HepG2 (cell line): ENCODE results near the gene ZNF281. TPM values are rescaled to one million over a fixed set of nuclear protein-coding genes. Genes with fewer than 3 reads are reported as not detected.

Experiments
- ATAC-seq: fragments of 200-7000 bp; cut with Tn5 transposase; 3 replicates; pipeline ENCODE4 v1.9.1; 2020; ENCODE audit warnings: mild to moderate bottlenecking, moderate library complexity
- BruUV-seq: library from RNA; stranded (reverse); fragments of 400-500 nt; replicated peaks from 2 replicates; lab custom pipeline; 2021; lab: Mats Ljungman, UMichigan
- CTCF ChIA-PET: fragments of 300-600 bp; formaldehyde crosslinking; extraction: SDS; loops from one replicate; lab custom pipeline; 2021; ENCODE audit warnings: low total read pairs, inconsistent platforms, low intra/inter-chr PET ratio; lab: Yijun Ruan, JAX
- POLR2A ChIA-PET: fragments of 350-600 bp; sonication (Branson Sonifier 250); formaldehyde crosslinking; loops from one replicate; lab custom pipeline; 2020; ENCODE audit warnings: antibody characterized with exemption, inconsistent platforms; lab: Yijun Ruan, JAX
- DNase-seq: peaks from one replicate; pipeline ENCODE4 v3.0.0-alpha.2; 2015; ENCODE audit warnings: low spot score
- FAIRE-seq: peaks from 3 replicates; lab custom pipeline; 2011; peaks lifted over from hg19 to GRCh38; lab: Jason Lieb, UNC
- H2AFZ ChIP-seq: one replicate; pipeline ENCODE4 v1.6.1; 2011; ENCODE audit warnings: low read length, inconsistent platforms
- H3K27ac ChIP-seq: fragments of 300-600 bp; 3 replicates; pipeline ENCODE4 v1.8.0; 2011; ENCODE audit warnings: mixed run types, mild to moderate bottlenecking, mixed read lengths, low read length, inconsistent platforms; ENCODE audit not compliant: insufficient read depth; ENCODE audit errors: extremely low read length
- H3K27me3 ChIP-seq, 2 experiments: fragments of 200-600 bp in 1 of 2; 2 replicates in 1 of 2; 3 replicates in 1 of 2; pipeline versions ENCODE4 v1.6.0 to v1.8.0; 2011; ENCODE audit warnings: low read length in 2 of 2, mild to moderate bottlenecking in 2 of 2, moderate library complexity in 2 of 2, inconsistent platforms in 1 of 2; ENCODE audit not compliant: insufficient read depth in 2 of 2, control insufficient read depth in 1 of 2
- H3K36me3 ChIP-seq, 2 experiments: fragments of 200-600 bp in 1 of 2; replicated peaks in 1 of 2; 2 replicates in 1 of 2; 3 replicates in 1 of 2; pipeline versions ENCODE4 v1.5.1 to v1.8.0; 2011; ENCODE audit warnings: low read length in 2 of 2, inconsistent platforms in 1 of 2; ENCODE audit not compliant: insufficient read depth in 2 of 2, control insufficient read depth in 1 of 2
- H3K4me1 ChIP-seq: 2 replicates; pipeline ENCODE4 v1.5.1; 2012; ENCODE audit warnings: low read length, inconsistent platforms; ENCODE audit not compliant: insufficient read depth
- H3K4me2 ChIP-seq: 2 replicates; pipeline ENCODE4 v1.6.0; 2011; ENCODE audit warnings: low read depth, low read length, inconsistent platforms
- H3K4me3 ChIP-seq, 3 experiments: fragments of 200-600 bp in 1 of 3; sonication (generic), shearing (Covaris generic) in 1 of 3; replicated peaks in 1 of 3; 2 replicates each; pipeline ENCODE4 v1.5.1; 2011 to 2016; ENCODE audit warnings: low read length in 3 of 3, inconsistent platforms in 2 of 3, low read depth in 2 of 3, mild to moderate bottlenecking in 2 of 3, control low read depth in 1 of 3, mixed read lengths in 1 of 3; ENCODE audit not compliant: insufficient read depth in 1 of 3
- H3K79me2 ChIP-seq: one replicate; pipeline ENCODE4 v1.6.1; 2011; ENCODE audit warnings: low read length, inconsistent platforms; ENCODE audit not compliant: insufficient read depth
- H3K9ac ChIP-seq: 2 replicates; pipeline ENCODE4 v1.6.0; 2011; ENCODE audit warnings: mild to moderate bottlenecking, low read depth, low read length, inconsistent platforms; ENCODE audit not compliant: insufficient read depth
- H3K9me3 ChIP-seq: 2 replicates; pipeline ENCODE4 v1.5.1; 2012; ENCODE audit warnings: mild to moderate bottlenecking, low read length
- H4K20me1 ChIP-seq: 2 replicates; pipeline ENCODE4 v1.6.0; 2011; ENCODE audit warnings: inconsistent platforms, mild to moderate bottlenecking, low read length, moderate library complexity; ENCODE audit not compliant: insufficient read depth
- ARID5B ChIP-seq: IDR thresholded peaks from 2 replicates; pipeline ENCODE4 v1.4.0; 2020; ENCODE audit warnings: mild to moderate bottlenecking, missing genetic modification reagents
- ARNT ChIP-seq: fragments of 450-650 bp; IDR thresholded peaks from 2 replicates; pipeline ENCODE4 v1.6.1; 2017
- GTF3A ChIP-seq: sonication (generic); formaldehyde crosslinking; conservative IDR thresholded peaks from 2 replicates; pipeline ENCODE4 v1.4.0; 2020; ENCODE audit warnings: mild to moderate bottlenecking, missing genetic modification reagents
- HINFP ChIP-seq: sonication (generic); formaldehyde crosslinking; IDR thresholded peaks from 2 replicates; pipeline ENCODE4 v1.4.0; 2020; ENCODE audit warnings: low read depth, mild to moderate bottlenecking, missing genetic modification reagents
- HNF4A ChIP-seq: sonication (generic); formaldehyde crosslinking; IDR thresholded peaks from 2 replicates; pipeline ENCODE4 v1.4.0; 2020; ENCODE audit warnings: missing genetic modification reagents
- IRF2 ChIP-seq: IDR thresholded peaks from 2 replicates; pipeline ENCODE4 v1.6.1; 2018; ENCODE audit warnings: missing genetic modification reagents, missing compliant biosample characterization
- KLF15 ChIP-seq: sonication (generic); formaldehyde crosslinking; IDR thresholded peaks from 2 replicates; pipeline ENCODE4 v1.8.1; 2023; ENCODE audit warnings: borderline replicate concordance, mild to moderate bottlenecking, inconsistent platforms, missing genetic modification reagents, mixed read lengths
- KLF9 ChIP-seq: IDR thresholded peaks from 2 replicates; pipeline ENCODE4 v1.6.1; 2016; ENCODE audit warnings: low read depth
- NCOA2 ChIP-seq: sonication (generic); formaldehyde crosslinking; IDR thresholded peaks from 2 replicates; pipeline ENCODE4 v1.8.0; 2022; ENCODE audit warnings: inconsistent platforms
- NCOR1 ChIP-seq: fragments of 200-600 bp; sonication (generic); IDR thresholded peaks from 2 replicates; pipeline ENCODE4 v1.7.0; 2017; ENCODE audit warnings: antibody characterized with exemption, low read length, borderline replicate concordance
- PAXIP1 ChIP-seq: sonication (generic); formaldehyde crosslinking; conservative IDR thresholded peaks from 2 replicates; pipeline ENCODE4 v1.4.0; 2020; ENCODE audit warnings: mild to moderate bottlenecking, missing genetic modification reagents, moderate library complexity
- RORA ChIP-seq: sonication (generic); formaldehyde crosslinking; IDR thresholded peaks from 2 replicates; pipeline ENCODE4 v1.5.0; 2020; ENCODE audit warnings: mild to moderate bottlenecking, missing genetic modification reagents, moderate library complexity
- ZFP82 ChIP-seq: sonication (generic); formaldehyde crosslinking; IDR thresholded peaks from 2 replicates; pipeline ENCODE4 v1.5.1; 2020; ENCODE audit warnings: mild to moderate bottlenecking, missing genetic modification reagents, borderline replicate concordance
- WGBS: methylation state at CpG from one replicate; pipeline ENCODE4 v1.1.6; 2017; ENCODE audit warnings: low lambda C conversion rate; 5-methylcytosine and 5-hydroxymethylcytosine counted together
- in situ Hi-C: cut with HindIII; loops from 2 replicates; pipeline ENCODE4 v1.10.0; 2017; ENCODE audit warnings: low pct_unique_long_range_greater_than_20kb; ENCODE audit not compliant: extremely low pct_ligation_motif_present
- intact Hi-C: fragments of 100-400 bp; cut with micrococcal nuclease; formaldehyde crosslinking; loops from one replicate; pipeline ENCODE4 v1.10.0; 2022; ENCODE audit not compliant: unreplicated experiment
- polyA plus RNA-seq, 8 experiments: library from polyadenylated mRNA; depleted of rRNA in 3 of 8; stranded (reverse) in 7 of 8; unstranded in 1 of 8; fragments of >200 nt; fragmentation: Illumina TruSeq in 4 of 8; extraction: Trizol in 4 of 8; gene quantifications; 2 replicates each; pipeline versions ENCODE4 v1.2.1 to v1.2.3, GENCODE V29; 2011 to 2016; ENCODE audit warnings: low read depth in 4 of 8, missing spikeins in 1 of 8, mixed read lengths in 1 of 8; ENCODE audit not compliant: insufficient read depth in 1 of 8
- total RNA-seq, 5 experiments: library from RNA; depleted of rRNA; stranded (reverse); fragments of >200 nt; fragmentation: Illumina TruSeq; extraction: Trizol; gene quantifications; 2 replicates each; pipeline ENCODE4 v1.2.3, GENCODE V29; 2016; ENCODE audit warnings: low read depth in 1 of 5
- TF ChIP-seq, protein P1 (sequence below): sonication (generic); formaldehyde crosslinking; IDR thresholded peaks from 2 replicates; pipeline ENCODE4 v1.4.0; 2020; ENCODE audit warnings: missing genetic modification reagents

Gene ZNF281
- total and polyA plus RNA-seq, 2 of the 13 experiments (the other 11 are each of a cell fraction or from before 2014, with no cell fraction given): 7.7 to 20.6 TPM

DNA sequence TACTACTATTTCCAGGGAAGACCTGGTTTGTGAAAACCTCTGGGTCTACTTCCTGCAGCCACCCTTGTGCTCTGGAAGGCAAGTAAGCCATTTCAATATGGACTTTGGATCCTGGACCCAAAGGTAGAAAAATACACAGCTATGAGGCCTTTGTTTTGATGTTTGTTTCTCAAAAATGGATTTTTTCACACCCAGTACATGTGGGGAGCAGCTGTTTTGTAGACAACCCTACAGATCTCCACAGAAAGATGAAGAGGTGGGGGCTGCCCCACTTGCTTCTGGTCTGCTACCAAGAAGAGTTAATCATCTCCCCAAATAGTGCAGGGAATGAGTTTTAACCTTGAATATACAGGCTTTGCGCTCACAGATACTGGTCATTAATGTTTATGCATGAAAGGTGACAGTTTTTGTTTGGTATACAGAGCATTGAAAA lies 29.2 kb downstream of the ZNF281 start:
- Histone ChIP-seq H3K4me3 (peak overlapping the region in 2 of 3 experiments; percentile 20 to 27; a peak in 3 of 6 replicates), H3K79me2 (no peaks in the 10 kb centered on the region), H3K36me3 (no peaks in the 10 kb centered on the region; a peak in 1 of 5 replicates), H3K4me1 (peaks cover 73% of the 10 kb centered on the region), H4K20me1 (no peaks in the 10 kb centered on the region), H3K27ac (peak overlapping the region; percentile 47), H3K27me3 (no peaks in the 10 kb centered on the region), H3K9ac (peak overlapping the region; percentile 44), H3K4me2 (peak overlapping the region; percentile 59), H2AFZ (no peak overlapping the region), H3K9me3 (no peaks in the 10 kb centered on the region)
- ChIA-PET POLR2A (interaction anchor here (0.9 to 1.4 kb wide), 5 partner anchors 9 to 66 kb away, joined by 3 to 11 read pairs (median 4); no protein-coding TSS in a partner anchor), CTCF (no interaction called here)
- no TSS peak for BruUV-seq
- DNase-seq (peak; percentile 52), FAIRE-seq (peak; percentile 68), ATAC-seq (peak; percentile 76)
- 82% methylated on average over 1 of the region's 1 CpG for WGBS
- in situ Hi-C loops (no loop called here), intact Hi-C loops (no loop called here)
- TF ChIP-seq RORA (CRISPR knock-in tag): no peak
- no peak for TF ChIP-seq KLF15
- no peak for TF ChIP-seq HINFP (CRISPR knock-in tag)
- peak; percentile 72 for TF ChIP-seq ARID5B (CRISPR knock-in tag)
- TF ChIP-seq ZFP82 (CRISPR knock-in tag): no peak
- no peak for TF ChIP-seq KLF9 (CRISPR knock-in tag)
- peak; percentile 92 for TF ChIP-seq HNF4A
- peak; percentile 90 for TF ChIP-seq NCOR1
- TF ChIP-seq PAXIP1: peak; percentile 83
- TF ChIP-seq GTF3A: no peak
- no peak for TF ChIP-seq ARNT
- TF ChIP-seq, protein P1, sequence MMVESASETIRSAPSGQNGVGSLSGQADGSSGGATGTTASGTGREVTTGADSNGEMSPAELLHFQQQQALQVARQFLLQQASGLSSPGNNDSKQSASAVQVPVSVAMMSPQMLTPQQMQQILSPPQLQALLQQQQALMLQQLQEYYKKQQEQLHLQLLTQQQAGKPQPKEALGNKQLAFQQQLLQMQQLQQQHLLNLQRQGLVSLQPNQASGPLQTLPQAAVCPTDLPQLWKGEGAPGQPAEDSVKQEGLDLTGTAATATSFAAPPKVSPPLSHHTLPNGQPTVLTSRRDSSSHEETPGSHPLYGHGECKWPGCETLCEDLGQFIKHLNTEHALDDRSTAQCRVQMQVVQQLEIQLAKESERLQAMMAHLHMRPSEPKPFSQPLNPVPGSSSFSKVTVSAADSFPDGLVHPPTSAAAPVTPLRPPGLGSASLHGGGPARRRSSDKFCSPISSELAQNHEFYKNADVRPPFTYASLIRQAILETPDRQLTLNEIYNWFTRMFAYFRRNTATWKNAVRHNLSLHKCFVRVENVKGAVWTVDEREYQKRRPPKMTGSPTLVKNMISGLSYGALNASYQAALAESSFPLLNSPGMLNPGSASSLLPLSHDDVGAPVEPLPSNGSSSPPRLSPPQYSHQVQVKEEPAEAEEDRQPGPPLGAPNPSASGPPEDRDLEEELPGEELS (CRISPR knock-in tag): peak; percentile 79
- TF ChIP-seq NCOA2 (CRISPR knock-in tag): peak; percentile 33; the same call in 1 of the 2 replicates
- TF ChIP-seq IRF2 (CRISPR knock-in tag): no peak
